Left cardiac atrium (tissue), 4 donors: ENCODE measurements around the gene OVOL2. TPM values are rescaled to one million over a fixed set of nuclear protein-coding genes. Genes with fewer than 3 reads are reported as not detected.

Experiments used
- ATAC-seq, 2 donors: fragments of 200-7000 bp; cut with Tn5 transposase; one replicate each; pipeline ENCODE4 v1.9.1; 2020; ENCODE audit warnings: mild to moderate bottlenecking in 2 of 2, moderate library complexity in 2 of 2
- DNase-seq: peaks from one replicate; pipeline ENCODE4 v3.0.0-alpha.2; 2020
- intact Hi-C, 2 donors: fragments of 100-400 bp; cut with DNase I; formaldehyde crosslinking; loops; one replicate each; pipeline versions ENCODE4 v1.14.1 to v1.15.1; 2022 to 2023
- total RNA-seq, 2 donors: library from RNA; stranded (reverse); fragmentation: NEBNext Ultra II Directional; extraction: Animal tissue kit (Norgen Biotek cat#: 25700); gene quantifications; one replicate each; pipeline ENCODE4 v1.2.1, GENCODE V29; 2021
- donor health status: DM: no; HTN: yes; CAD: no.
- donor health status: DM: no; HTN: yes; CAD: no; lungs with severe emphysema.
- donor health status: DM: yes; HTN: yes; CAD: no.
- donor health status: Dilated cardiomyopathy.

Gene OVOL2
- total RNA-seq, 2 donors from 2014 or later = not detected

GRCh38 chr20:18020931-18021330 is 36.8 kb downstream of the OVOL2 start:
- DNase-seq (no peak), ATAC-seq (no peak)
- intact Hi-C loops = no loop called here

GRCh38 chr20:18019068-18019467 is 38.6 kb downstream of the OVOL2 start:
- ATAC-seq (no peak), DNase-seq (no peak)
- intact Hi-C loops = no loop called here

GRCh38 chr20:18018100-18018499 is 39.6 kb downstream of the OVOL2 start:
- DNase-seq = no peak
- intact Hi-C loops = no loop called here
- ATAC-seq = no peak

- intact Hi-C loops = no loop called here
- no peak for DNase-seq
- no peak for ATAC-seq
Observed at GRCh38 chr20:18016772-18017171, 40.9 kb downstream of the OVOL2 start.

- ATAC-seq (no peak), DNase-seq (no peak)
- intact Hi-C loops = no loop called here
Observed at GRCh38 chr20:18014411-18014810, 43.3 kb downstream of the OVOL2 start.

- intact Hi-C loops = no loop called here
- DNase-seq = no peak
Observed at GRCh38 chr20:18012901-18013300, 44.8 kb downstream of the OVOL2 start.

GRCh38 chr20:18011951-18012645 is 45.6 kb downstream of the OVOL2 start:
- DNase-seq (no peak), ATAC-seq (no peak)
- intact Hi-C loops = no loop called here

More at GRCh38 chr20:18012901-18013300, 44.8 kb downstream of the OVOL2 start:
- ATAC-seq = no peak

GRCh38 chr20:18011482-18011881 is 46.2 kb downstream of the OVOL2 start:
- intact Hi-C loops = no loop called here
- DNase-seq = no peak
- ATAC-seq = no peak

- no peak for DNase-seq
- no peak for ATAC-seq
- intact Hi-C loops = no loop called here
Observed at GRCh38 chr20:18009116-18009515, 48.6 kb downstream of the OVOL2 start.

GRCh38 chr20:18007534-18008292 is 50.0 kb downstream of the OVOL2 start:
- ATAC-seq (peak; percentile 48 to 84), DNase-seq (peak; percentile 51)
- intact Hi-C loops = no loop called here

- no peak for ATAC-seq
- intact Hi-C loops = no loop called here
- DNase-seq = no peak
Observed at GRCh38 chr20:18006684-18007083, 51.0 kb downstream of the OVOL2 start.

- intact Hi-C loops = no loop called here
- DNase-seq (no peak), ATAC-seq (no peak)
Observed at GRCh38 chr20:18005990-18006364, 51.7 kb downstream of the OVOL2 start.

GRCh38 chr20:18005170-18005989 is 52.3 kb downstream of the OVOL2 start:
- intact Hi-C loops = no loop called here
- no peak for DNase-seq
- ATAC-seq = no peak

- intact Hi-C loops = no loop called here
- DNase-seq = no peak
- no peak for ATAC-seq
Observed at GRCh38 chr20:18004384-18005031, 53.2 kb downstream of the OVOL2 start.

- ATAC-seq (no peak), DNase-seq (no peak)
- intact Hi-C loops = no loop called here
Observed at GRCh38 chr20:18003897-18004296, 53.8 kb downstream of the OVOL2 start.

GRCh38 chr20:18001131-18001921 is 56.4 kb downstream of the OVOL2 start:
- DNase-seq = peak; percentile 73

GRCh38 chr20:17999566-17999965 is 58.1 kb downstream of the OVOL2 start:
- intact Hi-C loops = loop anchor here in 1 of 2 donors (10.0 kb wide), 1 partner anchor 495 kb away; no protein-coding TSS in a partner anchor
- no peak for ATAC-seq
- no peak for DNase-seq

More at GRCh38 chr20:18001131-18001921, 56.4 kb downstream of the OVOL2 start:
- intact Hi-C loops = no loop called here
- ATAC-seq = peak; percentile 90 to 94

GRCh38 chr20:17998446-17998845 is 59.3 kb downstream of the OVOL2 start:
- ATAC-seq = no peak
- DNase-seq = no peak
- intact Hi-C loops = loop anchor here in 1 of 2 donors (10.0 kb wide), 1 partner anchor 494 kb away; no protein-coding TSS in a partner anchor
